Uterus (tissue), 2 donors: ENCODE measurements around the gene GLB1L3.

Experiments
- CTCF ChIP-seq, 4 experiments: fragments of 200-600 bp in 2 of 4; fragments of 450-650 bp in 2 of 4; sonication (generic) in 2 of 4; IDR thresholded peaks; one replicate each; pipeline ENCODE4 v1.5.1; 2016 to 2019; ENCODE audit warnings: antibody characterized with exemption in 4 of 4, mild to moderate bottlenecking in 2 of 4, moderate library complexity in 1 of 4
- POLR2A ChIP-seq, 2 donors: fragments of 450-650 bp; IDR thresholded peaks; one replicate each; pipeline ENCODE4 v1.6.1; 2016; ENCODE audit warnings: antibody characterized with exemption in 2 of 2, mild to moderate bottlenecking in 1 of 2, moderate library complexity in 1 of 2

GRCh38 chr11:134293119-134294113 is 17.2 kb downstream of the GLB1L3 start:
- TF ChIP-seq CTCF (IDR thresholded peaks at IDR 0.05) (no peak), POLR2A (IDR thresholded peaks at IDR 0.05) (no peak)
